ENCODE data around the gene MAMLD1.

MAMLD1 gene

DNA sequence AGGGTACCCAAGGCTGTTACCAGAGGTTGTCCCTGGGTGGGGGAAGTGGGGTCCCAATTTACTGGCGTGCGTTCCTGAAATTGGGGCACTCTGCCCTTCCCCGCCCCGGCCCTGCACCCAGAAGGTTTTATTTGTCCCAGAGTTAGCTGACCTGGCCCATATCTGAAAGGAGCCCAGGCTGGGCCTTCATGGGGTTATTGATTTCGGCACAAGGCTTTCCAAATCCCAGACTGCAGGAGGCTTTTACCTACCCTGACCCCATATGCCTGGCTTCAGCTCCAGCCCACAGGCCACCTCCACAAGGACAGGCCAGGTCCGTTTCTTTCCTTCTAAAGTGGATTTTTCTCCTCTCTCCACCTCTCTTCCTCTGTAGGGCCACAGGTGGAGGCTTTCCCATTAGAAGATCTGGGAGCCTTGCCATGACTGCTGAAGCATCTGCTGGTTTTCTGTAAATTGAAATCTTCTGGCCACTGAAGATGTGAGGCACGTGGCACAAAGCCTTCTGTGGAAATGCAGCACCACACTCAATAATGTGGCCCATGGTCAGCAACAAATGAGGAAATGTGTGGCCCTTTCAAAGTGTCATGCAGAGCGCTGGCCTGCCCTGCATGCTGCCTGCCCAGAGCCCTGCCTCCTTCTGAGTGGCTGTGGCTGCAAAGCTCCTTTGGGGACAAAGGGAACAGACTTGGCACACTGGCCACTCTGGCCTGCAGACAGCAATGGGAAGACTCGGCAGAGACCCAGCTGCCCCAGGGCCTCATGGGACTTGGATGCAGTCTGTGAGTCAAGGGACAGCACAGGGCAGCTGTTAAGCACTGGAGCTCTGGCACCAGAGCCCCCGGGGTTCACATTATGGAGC lies 162.2 kb downstream of the MAMLD1 start:
- no peak for TF ChIP-seq ZFX (IDR thresholded peaks at IDR 0.05)
- TF ChIP-seq, protein P1, sequence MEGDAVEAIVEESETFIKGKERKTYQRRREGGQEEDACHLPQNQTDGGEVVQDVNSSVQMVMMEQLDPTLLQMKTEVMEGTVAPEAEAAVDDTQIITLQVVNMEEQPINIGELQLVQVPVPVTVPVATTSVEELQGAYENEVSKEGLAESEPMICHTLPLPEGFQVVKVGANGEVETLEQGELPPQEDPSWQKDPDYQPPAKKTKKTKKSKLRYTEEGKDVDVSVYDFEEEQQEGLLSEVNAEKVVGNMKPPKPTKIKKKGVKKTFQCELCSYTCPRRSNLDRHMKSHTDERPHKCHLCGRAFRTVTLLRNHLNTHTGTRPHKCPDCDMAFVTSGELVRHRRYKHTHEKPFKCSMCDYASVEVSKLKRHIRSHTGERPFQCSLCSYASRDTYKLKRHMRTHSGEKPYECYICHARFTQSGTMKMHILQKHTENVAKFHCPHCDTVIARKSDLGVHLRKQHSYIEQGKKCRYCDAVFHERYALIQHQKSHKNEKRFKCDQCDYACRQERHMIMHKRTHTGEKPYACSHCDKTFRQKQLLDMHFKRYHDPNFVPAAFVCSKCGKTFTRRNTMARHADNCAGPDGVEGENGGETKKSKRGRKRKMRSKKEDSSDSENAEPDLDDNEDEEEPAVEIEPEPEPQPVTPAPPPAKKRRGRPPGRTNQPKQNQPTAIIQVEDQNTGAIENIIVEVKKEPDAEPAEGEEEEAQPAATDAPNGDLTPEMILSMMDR (conservative IDR thresholded peaks at IDR 0.05), result no peak
- H3K27ac ChIP-seq, result no peak overlapping the region

DNA sequence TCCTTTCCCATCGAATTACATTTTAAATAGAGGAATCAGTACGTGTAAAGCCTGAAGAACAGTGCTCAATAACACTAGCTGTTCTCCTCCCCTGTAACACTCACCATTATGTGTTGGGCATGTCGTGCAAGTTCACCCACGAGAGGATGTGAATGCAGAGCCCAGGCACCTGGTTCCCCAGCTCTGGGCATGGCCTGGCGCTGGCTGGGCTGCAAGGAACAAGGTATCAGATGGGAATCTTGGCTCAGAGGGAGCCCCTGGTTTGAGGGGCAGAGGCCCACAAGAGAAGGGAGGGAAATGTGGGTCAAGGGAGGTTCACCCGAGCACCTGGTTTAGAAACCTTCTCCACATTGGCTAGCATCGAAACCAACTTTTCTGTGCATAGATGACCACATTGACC lies 163.6 kb downstream of the MAMLD1 start:
- no peak overlapping the region for H3K27ac ChIP-seq
- TF ChIP-seq ZFX (IDR thresholded peaks at IDR 0.05), result no peak
- TF ChIP-seq, protein P1 (conservative IDR thresholded peaks at IDR 0.05), result no peak

DNA sequence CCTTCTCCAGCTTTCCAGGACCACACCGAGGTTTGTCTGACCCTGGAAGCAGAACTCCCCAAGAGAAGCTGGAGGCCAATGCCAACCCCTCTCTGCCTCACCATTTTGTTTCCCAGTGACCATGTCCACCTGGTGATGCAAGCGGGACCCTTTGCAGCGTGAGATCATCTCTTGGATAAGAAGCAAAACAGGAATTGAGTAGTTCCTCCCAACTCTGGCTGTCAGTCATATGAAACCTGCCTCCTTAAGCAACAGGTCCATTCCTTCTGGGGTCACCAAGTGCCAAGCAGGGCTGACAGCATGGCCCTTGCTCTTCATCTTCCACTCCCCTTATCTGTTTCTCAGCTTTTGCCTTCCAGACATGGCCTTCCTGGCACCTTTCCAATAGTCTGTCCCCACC lies 164.0 kb downstream of the MAMLD1 start:
- TF ChIP-seq, protein P1 (conservative IDR thresholded peaks at IDR 0.05), result no peak
- no peak for TF ChIP-seq ZFX (IDR thresholded peaks at IDR 0.05)
- H3K27ac ChIP-seq, result no peak overlapping the region

DNA sequence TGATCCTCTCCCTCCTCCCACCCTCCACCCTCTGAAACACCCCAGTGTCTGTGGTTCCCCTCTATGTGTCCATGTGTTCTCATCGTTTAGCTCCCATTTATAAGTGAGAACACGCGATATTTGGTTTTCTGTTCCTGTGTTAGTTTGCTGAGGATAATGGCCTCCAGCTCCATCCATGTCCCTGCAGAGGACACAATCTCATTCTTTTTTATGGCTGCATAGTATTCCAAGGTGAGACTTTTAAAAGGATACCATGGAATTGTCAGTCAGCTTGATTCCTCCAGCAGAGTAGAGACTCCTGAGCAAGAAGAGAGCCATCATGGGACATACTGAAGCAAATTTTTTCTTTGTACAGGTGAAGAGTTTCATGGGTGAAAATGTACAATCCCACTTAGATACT lies 166.5 kb downstream of the MAMLD1 start:
- TF ChIP-seq ZFX (IDR thresholded peaks at IDR 0.05), result no peak
- TF ChIP-seq, protein P1 (conservative IDR thresholded peaks at IDR 0.05), result no peak
- no peak overlapping the region for H3K27ac ChIP-seq

DNA sequence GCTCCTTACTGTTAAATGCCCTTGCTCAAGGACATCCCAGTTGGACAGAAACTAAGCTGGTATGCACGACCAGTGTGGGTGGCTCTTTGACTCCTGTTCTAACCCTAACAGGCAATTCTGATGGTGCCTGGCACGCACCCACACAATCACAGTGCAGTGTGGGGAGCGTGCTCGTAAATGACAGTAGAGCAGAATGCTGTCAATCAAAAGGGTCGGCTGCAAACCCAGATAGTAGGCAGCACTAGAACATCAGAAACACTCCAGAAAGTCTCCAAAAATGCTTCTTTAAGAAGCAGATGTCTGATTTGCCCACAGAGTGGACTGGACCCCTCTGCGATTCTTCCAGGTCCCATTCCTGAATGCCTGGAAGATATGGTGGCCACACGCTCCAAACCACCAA lies 167.7 kb downstream of the MAMLD1 start:
- TF ChIP-seq, protein P1 (conservative IDR thresholded peaks at IDR 0.05), result no peak
- TF ChIP-seq ZFX (IDR thresholded peaks at IDR 0.05), result no peak
- no peak overlapping the region for H3K27ac ChIP-seq

DNA sequence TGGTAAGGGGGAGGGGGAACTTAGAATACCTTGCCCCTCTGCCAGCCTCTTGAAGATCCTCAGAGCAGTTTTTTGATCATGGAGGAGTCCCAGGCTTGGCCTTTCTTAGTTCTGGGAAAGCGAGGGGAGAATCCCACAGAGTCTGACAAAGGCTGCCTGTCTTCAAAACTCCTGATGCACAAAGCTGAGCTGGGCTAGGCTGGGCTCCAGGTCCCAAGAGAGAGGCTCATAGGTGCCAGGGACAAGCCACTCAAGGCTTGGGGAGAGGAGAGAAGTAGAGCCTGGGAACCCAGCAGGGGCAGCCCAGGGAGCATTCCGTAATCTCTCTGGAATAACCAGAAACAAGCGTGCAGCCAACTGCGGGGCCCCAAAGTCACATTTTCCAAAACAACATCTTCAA lies 168.3 kb downstream of the MAMLD1 start:
- TF ChIP-seq, protein P1 (conservative IDR thresholded peaks at IDR 0.05), result no peak
- no peak for TF ChIP-seq ZFX (IDR thresholded peaks at IDR 0.05)

DNA sequence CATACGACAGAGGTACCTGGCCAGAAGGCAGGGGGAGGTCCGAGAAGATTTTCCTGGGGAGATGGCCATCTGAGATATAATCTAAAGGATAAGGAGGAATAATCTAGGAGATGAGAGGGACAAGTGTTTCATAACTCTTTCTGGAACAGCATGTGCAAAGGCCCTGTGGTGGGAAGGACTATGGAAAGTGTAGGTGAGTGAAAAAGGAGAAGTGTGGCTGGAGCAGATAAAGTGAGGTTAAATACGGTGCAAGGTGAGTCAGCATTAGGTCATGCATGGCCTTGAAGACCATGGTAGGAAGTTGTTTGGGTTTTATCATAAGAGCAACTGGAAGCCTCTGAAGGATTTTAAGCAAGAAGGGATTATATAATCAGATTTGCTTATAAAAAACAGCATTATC lies 170.7 kb downstream of the MAMLD1 start:
- TF ChIP-seq ZFX (IDR thresholded peaks at IDR 0.05), result no peak
- TF ChIP-seq, protein P1 (conservative IDR thresholded peaks at IDR 0.05), result no peak
- H3K27ac ChIP-seq, result no peak overlapping the region

More for the DNA sequence above, 168.3 kb downstream of the MAMLD1 start:
- no peak overlapping the region for H3K27ac ChIP-seq
